GDM1 (cell line): ENCODE data around the gene FAM200C.
A peak's percentile ranks its signal among the peaks of the same experiment; 100 is the strongest.

Experiments
- DNase-seq: peaks from one replicate; lab custom pipeline; 2025; lab: John Stamatoyannopoulos, UW

FAM200C gene

DNA sequence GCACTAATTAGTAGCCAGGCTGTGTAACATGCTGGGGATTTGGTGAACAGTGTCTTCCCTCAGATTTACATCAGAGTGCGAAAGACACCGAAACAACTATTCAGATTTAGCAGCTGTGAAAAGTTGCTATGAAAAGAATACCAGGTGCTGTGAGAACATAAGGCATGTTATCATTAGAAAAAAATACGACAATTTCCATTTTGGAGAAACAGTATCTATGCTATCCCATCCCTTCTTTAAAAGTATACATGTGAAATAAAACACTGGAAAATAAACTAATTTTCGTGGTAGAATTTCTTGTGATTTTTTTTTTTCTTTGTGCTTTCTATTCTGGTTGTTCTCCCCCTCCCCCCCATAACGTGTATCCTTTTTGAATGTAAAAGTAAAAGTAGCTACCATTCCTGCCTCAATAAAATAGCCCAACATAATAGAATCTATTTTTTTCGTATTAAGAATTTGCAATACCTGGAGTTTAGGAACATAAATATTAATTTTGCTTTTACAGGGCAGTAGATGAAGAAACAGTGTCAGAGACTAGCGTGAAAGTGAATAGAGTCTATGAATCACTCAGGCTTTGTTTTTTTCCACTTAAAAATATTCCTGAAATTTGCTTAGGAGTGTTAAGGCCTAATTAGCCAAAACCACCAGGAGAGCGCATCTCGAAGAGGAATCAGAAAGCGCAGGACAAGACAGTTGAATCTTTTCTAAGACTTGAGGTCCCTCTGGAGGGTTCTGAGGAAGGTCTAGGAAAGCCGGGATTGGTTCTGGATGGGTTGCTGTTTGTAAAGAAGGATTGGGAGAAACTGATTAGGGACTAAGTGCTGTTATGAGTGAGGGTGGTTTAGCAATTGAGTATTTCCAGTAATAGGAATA lies 19.8 kb upstream of the FAM200C start:
- no peak for DNase-seq

DNA sequence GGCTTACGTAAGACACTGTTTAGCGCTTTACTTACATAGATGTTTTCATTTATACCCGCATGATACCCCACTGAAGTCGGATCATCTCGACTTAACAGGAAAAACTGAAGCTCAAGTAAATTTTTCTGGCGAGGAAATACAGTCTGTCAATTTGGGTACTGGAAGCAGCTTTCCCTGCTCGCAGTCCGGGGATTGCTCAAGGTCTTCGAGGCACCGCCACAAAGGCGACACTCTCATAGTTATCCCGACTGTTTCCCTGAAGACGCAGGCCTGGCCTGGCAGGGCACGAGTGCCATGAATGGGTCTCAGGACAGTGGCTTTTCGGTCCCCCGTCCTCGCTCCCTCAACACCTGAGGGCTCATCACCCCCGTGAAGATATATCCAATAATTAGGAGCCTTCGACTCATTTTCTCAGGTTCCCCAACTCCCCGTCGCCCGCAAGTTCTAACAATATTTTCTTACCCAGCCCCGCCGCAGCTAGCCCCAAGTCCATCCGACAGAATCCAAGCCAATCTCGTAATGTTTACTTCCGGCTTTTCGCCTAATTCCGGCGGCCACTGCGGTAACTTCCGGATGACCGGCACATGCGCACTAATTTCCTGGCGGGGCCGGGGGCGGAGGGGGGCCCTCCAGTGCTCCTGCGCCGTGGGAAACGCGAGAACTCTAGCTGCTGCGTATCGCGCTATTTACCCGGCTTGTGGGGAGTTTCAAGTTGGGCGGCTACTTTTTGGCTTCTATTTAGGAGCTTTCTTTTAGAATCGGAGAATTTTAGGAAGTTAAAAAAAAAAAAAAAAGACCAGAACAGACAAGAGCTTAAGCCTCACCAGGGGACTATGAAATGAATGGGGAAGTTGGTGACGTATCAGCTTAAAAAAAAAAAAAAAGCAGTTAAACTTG lies 19.0 kb upstream of the FAM200C start, which contains the start of gene SLU7:
TSS of gene SLU7 (minus strand) at position 521 of the 897 bp plus-strand sequence. CDS start 3,787 bp downstream, outside the sequence.
- peak; percentile 90 for DNase-seq

DNA sequence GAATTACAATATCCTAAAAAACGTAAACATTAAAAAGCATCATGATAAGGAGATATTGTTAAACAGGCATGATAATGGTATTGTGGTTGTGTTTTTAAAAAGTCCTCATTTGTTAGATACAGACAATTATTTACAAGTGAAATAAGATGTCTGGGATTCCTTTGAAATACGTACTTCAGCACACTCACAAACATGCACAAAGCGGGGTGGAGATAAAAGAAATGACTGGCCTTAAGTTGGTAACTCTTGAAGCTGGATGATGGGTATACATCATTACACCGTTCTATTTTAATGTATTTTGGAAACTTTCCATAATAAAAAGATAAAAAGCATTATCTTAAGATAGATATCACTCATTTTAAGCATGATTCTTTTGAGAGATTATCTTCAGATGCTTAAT lies 1.0 kb downstream of the FAM200C start:
- no peak for DNase-seq

DNA sequence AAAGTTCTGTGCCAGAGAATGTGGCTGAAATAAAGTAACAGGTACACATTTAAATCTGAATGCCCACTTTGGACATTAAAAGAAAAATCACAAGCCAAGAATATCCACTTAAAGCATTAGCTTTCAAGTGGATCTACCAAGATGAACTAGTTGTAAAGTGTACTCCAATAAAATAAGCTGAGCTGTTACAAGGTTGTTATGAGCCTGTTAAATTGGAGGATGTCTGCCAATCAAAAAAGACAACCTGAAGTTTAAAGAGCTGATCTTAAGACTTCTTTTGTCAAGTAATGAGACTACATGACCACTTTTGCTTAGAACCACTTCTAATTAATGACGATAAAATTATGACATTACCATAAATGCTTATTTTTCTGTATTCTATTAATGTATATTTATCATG lies 2.4 kb downstream of the FAM200C start:
- no peak for DNase-seq

DNA sequence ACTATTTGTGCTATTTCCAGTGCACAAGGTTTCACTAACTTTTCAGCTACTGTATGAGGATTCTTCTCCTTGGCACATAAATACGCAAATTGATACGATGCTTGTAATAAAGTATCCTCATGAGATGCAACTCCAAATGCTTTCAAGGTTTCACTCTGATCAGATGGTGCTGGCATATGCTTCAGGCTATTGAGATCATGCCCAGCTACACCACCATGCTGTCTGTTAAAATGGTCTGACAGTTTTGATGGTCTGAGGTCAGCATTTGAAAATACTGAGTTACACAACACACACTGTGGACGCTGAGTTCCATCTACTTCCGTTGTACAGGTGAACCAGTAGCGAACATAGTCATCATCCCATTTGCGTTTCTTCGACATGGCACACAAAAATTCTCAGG lies 4.7 kb downstream of the FAM200C start:
- DNase-seq = no peak

DNA sequence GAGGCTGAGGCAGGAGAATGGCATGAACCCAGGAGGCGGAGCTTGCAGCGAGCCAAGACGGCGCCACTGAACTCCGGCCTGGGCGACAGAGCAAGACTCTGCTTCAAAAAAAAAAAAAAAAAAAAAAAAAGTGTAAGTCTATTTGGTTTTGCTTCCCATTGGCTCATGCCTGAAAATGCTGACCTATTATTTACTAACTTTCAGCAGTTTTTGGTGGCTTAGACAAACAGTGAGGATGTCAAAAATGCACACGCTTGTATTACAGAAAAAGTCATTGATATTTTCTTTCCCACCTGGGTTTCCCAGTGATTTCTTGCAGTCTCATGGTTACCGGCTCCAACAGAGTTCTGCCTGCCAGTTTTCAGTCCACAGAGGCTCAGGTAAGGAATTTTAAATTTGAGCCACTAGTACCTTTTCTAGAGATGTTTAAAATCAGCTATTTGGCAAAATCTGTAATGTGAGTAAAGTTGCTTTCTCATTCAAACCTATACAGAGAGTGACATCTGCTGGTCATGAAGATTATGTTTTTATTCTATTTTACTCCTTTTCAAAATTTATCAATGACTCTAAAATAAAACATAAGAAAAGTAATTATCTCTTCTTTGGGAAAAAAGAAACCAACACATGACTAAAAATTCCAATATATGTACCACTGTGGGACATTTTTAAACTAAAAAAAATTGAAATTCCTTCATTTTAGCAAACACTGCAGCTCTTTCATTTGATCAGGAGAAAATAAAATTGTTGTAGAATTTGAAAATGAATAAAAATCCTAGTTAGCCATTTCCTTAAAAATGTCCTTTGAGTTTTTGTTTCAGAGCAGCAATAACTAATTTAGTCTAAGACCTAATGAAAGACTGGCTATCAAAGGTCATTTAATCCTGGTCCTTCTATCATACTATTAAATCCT lies 8.8 kb downstream of the FAM200C start:
- DNase-seq = no peak

DNA sequence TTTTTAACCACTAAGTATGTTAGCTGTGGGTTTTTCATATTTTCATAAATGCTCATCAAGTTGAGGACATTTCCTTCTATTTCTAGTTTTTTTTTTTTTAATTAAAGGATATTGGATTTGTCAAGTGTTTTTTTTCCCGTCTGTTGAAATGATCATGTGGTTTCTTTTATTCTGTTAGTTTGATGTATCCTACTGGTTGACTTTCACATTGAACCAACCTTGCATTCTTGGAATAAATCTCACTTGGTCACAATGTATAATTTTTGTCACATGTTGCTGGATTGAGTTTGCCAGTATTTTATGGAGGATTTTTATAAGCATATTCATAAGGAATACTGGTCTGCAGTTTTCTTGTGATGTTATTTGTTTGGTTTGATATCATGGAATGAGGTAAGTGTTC lies 12.4 kb downstream of the FAM200C start:
- DNase-seq = no peak

DNA sequence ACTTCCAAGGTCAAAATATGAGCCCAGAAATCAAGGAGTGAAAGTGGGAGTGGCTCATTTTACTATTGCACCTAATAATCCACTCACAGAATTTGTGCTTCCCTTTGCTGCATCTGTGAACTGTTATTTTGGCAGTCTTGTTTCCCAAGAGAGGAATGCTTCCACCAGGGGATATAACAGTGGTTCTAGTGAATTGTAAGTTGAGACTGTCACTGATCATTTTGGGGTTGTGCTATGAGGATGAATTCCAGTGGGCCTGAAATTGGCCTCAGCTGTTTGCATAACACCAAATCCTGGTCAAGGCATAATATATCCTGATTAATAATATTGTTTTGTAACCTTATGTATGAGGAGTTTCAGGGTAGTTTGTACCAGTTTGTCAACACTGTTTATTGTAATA lies 14.4 kb downstream of the FAM200C start:
- no peak for DNase-seq

DNA sequence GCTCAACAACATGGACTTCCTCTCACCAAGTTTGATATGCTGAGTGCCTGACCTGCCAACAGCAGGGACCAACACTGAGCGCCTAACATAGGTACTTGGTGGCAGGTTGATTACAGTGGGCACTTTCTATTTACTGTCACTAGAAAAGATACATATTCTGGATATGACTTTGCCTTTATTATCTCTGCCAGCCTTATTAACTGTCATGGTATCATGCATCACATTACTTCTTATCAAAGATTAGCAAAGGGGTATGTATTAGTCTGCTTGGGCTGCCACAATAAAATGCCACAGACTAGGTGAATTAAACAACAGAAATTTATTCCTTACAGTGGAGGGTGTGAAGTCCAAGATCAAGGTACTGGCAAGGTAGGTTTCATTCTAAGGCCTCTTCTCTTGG lies 15.2 kb downstream of the FAM200C start:
- no peak for DNase-seq

DNA sequence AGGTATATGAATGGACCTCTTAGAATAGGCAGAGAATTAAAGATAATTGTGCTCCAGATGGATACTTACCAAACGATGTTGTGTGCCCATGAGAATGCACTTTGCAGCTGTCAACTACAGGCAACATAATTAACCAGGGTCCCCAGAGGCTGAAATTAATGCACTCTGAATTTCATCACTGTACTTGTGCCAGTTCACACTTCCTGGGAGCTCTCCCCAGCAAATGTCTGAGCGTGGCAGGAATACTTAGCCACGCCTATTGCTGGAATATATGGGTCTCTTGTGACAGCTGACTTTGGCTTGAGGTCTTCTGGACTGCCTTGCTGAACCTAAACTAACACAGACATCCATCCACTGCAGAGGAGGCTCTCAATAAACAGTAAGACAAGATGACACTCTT lies 17.5 kb downstream of the FAM200C start:
- DNase-seq = no peak

DNA sequence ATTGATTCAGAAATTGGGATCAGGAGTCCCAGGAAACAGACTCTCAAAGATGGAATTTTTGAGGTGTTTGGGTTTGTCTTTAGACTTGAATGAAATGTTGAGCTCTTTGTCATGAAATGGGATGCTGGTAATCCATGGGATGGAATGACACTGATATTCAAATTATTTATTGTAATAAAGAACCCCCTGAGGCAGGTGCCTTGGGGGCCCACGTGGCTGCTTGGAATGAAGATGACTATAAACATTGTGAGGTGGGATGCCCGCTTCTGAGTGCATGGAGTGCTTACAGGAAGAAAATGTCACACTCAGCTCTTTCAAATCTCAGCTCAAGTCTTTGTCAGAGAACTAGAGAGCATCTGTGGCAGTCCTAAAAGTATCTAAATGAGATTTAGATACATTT lies 19.8 kb downstream of the FAM200C start:
- DNase-seq = no peak

DNA sequence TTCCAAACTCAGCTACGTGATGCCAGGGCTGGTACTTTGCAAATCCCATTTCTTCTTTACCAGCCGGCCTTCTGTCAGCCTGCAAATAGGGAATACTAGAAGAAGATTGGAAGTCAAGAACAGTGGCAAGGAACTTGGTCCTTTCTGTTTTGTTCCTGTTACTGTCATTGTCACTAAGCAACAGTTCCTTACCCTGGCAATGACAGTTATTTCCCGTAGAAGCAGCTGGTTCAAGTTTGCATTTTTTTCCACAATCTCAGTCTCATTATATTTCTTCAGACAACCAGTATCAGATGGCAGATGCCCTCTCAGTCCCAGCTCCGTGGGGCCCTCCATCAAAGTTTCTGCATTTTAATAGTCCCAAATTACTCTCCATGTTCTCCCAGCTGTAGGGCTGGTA lies 20.3 kb downstream of the FAM200C start:
- no peak for DNase-seq

DNA sequence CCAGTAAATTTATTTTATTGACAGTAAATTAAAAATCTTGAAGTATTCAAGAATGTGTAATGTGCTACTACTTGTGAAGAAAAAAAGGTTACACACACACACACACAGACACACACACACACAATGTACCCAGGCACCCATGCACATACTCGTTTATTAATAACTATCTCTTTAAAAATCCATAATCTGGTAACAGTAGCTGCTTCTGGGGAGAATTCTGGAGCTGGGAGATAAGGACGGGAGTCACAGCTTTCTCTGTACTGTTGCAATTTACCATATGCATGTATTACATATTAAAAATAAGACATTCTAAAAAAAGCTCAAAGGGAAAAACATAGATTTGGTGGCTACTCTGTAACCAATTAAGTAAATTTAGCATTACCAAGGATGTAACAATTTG lies 21.5 kb downstream of the FAM200C start:
- no peak for DNase-seq

DNA sequence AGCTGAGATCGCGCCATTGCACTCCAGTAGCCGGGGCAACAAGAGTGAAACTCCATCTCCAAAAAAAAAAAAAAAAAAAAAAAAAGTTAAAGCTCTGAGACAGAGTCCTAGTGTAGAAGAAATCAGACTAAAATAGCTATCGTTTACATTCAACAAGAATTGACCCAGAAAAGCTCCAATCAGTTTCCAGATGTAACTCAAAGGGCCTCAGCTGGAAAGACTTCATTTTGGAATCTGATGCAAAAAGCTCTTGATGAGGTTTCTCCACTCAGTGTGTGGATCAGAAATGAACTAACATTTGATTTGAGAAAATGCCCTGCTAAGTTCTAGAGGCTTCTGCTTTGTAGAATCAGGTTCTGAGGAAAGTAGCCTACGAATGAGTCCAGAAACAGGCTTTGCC lies 22.2 kb downstream of the FAM200C start:
- no peak for DNase-seq

DNA sequence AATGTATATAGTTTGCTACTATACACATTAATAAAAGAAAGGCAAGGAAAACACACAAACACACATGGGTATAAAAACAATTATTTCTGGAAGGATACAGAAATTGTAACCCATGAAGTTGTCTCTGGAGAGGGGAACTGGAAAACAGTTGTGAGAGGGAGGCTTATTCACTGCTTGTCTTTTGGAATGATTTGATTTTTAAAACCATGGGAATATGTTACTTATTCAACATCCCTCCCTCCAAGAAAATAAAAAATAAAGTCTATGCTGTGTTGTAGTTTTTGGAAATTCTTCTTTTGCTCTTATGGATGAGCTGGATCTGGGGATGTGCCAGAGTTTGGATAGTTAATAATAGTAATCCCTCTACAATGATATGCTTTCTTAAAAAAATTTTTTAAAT lies 23.4 kb downstream of the FAM200C start:
- no peak for DNase-seq

DNA sequence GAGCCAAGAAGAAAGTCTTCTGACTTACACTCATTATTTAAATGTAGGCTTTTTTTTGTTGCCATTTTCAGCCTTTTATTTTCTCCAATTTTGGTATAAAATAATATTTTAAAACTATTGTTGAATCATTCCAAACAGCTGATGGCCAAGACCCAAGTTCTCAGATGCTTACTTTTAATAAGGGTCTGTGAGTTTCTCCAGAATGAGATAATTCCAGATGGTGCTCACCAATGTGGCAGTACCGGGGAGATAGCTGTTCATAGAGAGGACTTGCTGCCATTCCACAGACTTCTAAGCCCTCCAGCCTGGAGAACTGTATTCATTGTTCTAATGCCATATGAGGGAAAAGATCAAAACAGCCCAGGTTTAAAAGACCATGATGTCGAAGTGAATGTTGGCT lies 24.2 kb downstream of the FAM200C start:
- DNase-seq = no peak

DNA sequence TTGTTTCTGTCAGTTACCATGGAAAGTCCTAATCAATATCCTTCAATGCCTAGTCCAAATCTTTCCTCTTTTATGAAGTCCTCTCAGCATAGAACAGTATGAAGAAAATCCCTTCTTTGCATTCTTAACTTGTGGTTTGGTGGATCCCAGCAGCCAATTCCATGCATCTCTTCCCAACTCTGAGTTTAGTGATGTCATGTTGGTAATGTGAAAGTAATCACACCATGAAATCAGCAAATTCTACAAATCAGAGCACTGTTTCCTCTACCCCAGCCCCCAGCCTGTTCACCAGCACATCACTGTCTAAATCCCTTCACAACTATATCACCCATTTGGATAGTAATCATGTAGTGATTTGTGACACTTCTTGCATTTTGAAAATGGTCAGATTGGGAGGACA lies 24.7 kb downstream of the FAM200C start:
- DNase-seq = no peak

DNA sequence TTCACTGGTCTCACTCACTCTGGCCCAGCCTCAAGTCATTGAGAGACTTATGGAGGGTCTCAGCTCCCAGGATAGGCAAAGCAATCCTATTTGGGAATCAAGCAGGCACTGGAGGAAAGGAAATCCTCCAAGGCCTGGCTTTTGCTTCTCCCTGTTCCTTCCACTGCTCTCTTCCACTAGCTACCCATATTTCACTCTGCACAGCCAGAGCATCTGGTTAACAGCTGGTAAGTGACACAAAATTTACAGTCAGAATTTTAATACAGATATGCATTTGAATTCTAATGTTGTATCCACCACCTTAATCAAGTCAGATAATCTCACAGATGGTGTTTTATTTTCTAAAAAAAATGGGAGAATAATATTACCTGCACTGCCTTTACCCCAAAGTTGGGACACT lies 28.6 kb downstream of the FAM200C start:
- DNase-seq = no peak

DNA sequence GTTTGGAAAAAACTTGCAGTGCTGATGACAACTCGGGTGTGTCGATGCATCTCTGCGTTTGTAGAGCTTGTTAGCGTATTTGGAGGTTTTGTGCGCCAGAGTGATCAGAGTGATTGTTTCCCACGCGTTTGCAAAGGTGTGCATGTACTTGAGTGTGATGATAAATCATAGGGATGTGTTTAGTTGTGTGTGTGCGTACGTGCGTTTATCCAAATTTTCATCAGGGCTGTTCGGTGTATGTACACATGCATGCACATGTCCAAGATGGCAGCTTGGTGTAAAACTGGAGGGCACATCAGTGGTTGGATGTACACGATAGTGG lies 29.2 kb downstream of the FAM200C start:
- no peak for DNase-seq

DNA sequence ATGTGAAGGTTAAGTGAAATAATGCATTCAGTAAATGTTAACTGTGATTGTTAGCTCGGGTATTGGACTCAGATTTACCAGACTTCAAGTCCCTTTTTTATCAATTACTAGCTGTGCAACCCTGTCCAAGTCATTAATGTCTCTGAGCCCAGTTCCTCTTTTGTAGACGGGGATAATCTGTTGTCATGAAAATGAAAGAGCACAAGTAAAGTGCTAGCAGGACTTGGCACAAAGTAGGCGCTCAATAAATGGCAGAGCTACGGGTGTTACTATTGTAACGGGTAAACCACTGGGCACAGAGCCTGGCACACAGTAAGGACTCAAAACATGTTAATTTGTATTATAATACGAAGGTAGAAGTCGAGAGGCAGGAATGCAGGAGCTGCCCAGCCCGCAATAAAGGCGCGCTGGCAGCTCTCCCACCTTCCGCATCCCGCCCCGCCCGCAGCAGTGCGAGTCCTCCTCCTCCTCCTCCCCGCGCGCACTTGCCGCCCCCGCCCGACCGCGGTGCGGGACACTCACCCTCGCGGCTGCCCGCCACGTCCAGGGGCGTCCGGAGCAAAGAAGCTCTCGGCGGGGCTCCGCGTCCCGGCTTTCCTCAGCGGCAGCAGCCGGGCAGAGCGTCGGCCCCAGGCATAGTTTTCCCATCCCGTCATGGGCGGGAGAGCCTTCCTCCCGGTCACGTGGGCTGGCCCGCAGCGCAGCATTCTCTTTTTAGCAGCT lies 29.7 kb downstream of the FAM200C start, which contains the start of gene C1QTNF2:
TSS of gene C1QTNF2 (minus strand) at position 637 of the 723 bp plus-strand sequence. CDS start 15,615 bp downstream, outside the sequence.
- DNase-seq = no peak

DNA sequence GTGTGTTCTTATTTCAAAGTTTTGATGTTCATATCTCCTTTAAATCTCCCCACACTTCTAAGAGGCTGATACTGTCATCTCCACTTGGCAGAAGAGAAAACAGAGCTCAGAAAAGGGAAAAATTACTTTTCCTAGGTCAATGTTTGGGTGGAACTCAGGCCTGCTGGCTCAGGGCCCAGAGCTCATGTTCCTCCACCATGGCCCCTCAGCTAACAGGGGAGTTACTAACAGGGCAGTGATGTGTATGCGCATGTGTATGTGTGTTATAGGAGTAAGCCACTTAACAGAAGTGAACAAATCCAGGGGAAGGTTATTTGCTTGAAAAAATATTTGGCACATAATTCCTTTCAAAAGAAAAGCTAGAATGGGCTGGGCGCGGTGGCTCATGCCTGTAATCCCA lies 32.0 kb downstream of the FAM200C start:
- no peak for DNase-seq
